GM12878 (cell line): ENCODE measurements around the gene DOCK1. TPM values are rescaled to one million over a fixed set of nuclear protein-coding genes. Genes with fewer than 3 reads are reported as not detected.

Experiments
- ATAC-seq: fragments of 200-7000 bp; cut with Tn5 transposase; 3 replicates; pipeline ENCODE4 v1.9.1; 2020; ENCODE audit warnings: mild to moderate bottlenecking, moderate library complexity
- BruUV-seq: library from RNA; stranded (reverse); fragments of 400-500 nt; replicated peaks from 2 replicates; lab custom pipeline; 2021; lab: Mats Ljungman, UMichigan
- CTCF ChIA-PET: fragments of 300-600 bp; sonication (Branson Sonifier 250); formaldehyde crosslinking; extraction: SDS; loops from one replicate; lab custom pipeline; 2021; ENCODE audit warnings: inconsistent platforms; lab: Yijun Ruan, JAX
- POLR2A ChIA-PET: fragments of 350-600 bp; formaldehyde crosslinking; extraction: SDS; loops from one replicate; lab custom pipeline; 2021; ENCODE audit warnings: inconsistent platforms; lab: Charles Lee
- RAD21 ChIA-PET: fragments of 300-600 bp; sonication (Branson Sonifier 250); formaldehyde crosslinking; loops from one replicate; lab custom pipeline; 2023; ENCODE audit warnings: antibody characterized with exemption; ENCODE audit not compliant: unreplicated experiment; lab: Charles Lee
- SMC1A ChIA-PET: fragments of 300-600 bp; sonication (Branson Sonifier 250); formaldehyde crosslinking; loops from one replicate; lab custom pipeline; 2023; ENCODE audit not compliant: unreplicated experiment, uncharacterized antibody; lab: Charles Lee
- DNase-seq: peaks from one replicate; pipeline ENCODE4 v3.0.0-alpha.2; 2011; ENCODE audit warnings: low read depth, low spot score
- FAIRE-seq: peaks from 3 replicates; lab custom pipeline; 2011; peaks lifted over from hg19 to GRCh38; lab: Jason Lieb, UNC
- H2AFZ ChIP-seq: 2 replicates; pipeline ENCODE4 v1.6.0; 2011; ENCODE audit warnings: low read depth, low read length, control low read depth; ENCODE audit not compliant: control insufficient read depth
- H3K27ac ChIP-seq: 2 replicates; pipeline ENCODE4 v1.5.1; 2011; ENCODE audit warnings: control low read depth; ENCODE audit not compliant: control insufficient read depth, insufficient read depth
- H3K27me3 ChIP-seq, 2 experiments: replicated peaks in 1 of 2; 2 replicates each; pipeline versions ENCODE4 v1.6.0 to v1.6.1; 2011; ENCODE audit warnings: low read length in 1 of 2; ENCODE audit not compliant: control insufficient read depth in 2 of 2, insufficient read depth in 2 of 2
- H3K36me3 ChIP-seq, 2 experiments: 2 replicates each; pipeline ENCODE4 v1.5.1; 2011; ENCODE audit warnings: low read length in 1 of 2; ENCODE audit not compliant: control insufficient read depth in 2 of 2, insufficient read depth in 2 of 2
- H3K4me1 ChIP-seq: 2 replicates; pipeline ENCODE4 v1.6.1; 2011; ENCODE audit warnings: mild to moderate bottlenecking, low read length, moderate library complexity, mixed read lengths; ENCODE audit not compliant: control insufficient read depth, insufficient read depth
- H3K4me2 ChIP-seq: 2 replicates; pipeline ENCODE4 v1.6.0; 2011; ENCODE audit warnings: control low read depth; ENCODE audit not compliant: control insufficient read depth, insufficient read depth
- H3K4me3 ChIP-seq: fragments of 200-600 bp; sonication (generic); 2 replicates; pipeline ENCODE4 v1.5.1; 2016
- H3K79me2 ChIP-seq: 2 replicates; pipeline ENCODE4 v1.6.0; 2011; ENCODE audit warnings: low read length; ENCODE audit not compliant: control insufficient read depth, insufficient read depth
- H3K9ac ChIP-seq: 2 replicates; pipeline ENCODE4 v1.8.0; 2011; ENCODE audit warnings: low read length, control low read depth, mixed read lengths; ENCODE audit not compliant: control insufficient read depth, insufficient read depth
- H3K9me3 ChIP-seq: replicated peaks from 3 replicates; pipeline ENCODE4 v1.5.1; 2011; ENCODE audit warnings: mild to moderate bottlenecking, low read length; ENCODE audit not compliant: control insufficient read depth, insufficient read depth
- H4K20me1 ChIP-seq: 2 replicates; pipeline ENCODE4 v1.6.0; 2011; ENCODE audit not compliant: control insufficient read depth, insufficient read depth
- BHLHE40 ChIP-seq, 2 experiments: fragments of 450-650 bp in 1 of 2; IDR thresholded peaks; 2 replicates each; pipeline ENCODE4 v1.6.1; 2011 to 2017; ENCODE audit warnings: low read depth in 2 of 2, borderline replicate concordance in 1 of 2, improper control_type of control experiment in 1 of 2, low read length in 1 of 2, mild to moderate bottlenecking in 1 of 2
- CEBPB ChIP-seq, 2 experiments: fragments of 150-350 bp in 1 of 2; IDR thresholded peaks; 2 replicates each; pipeline ENCODE4 v1.6.1; 2012 to 2014; ENCODE audit warnings: low read depth in 2 of 2, low read length in 2 of 2, borderline replicate concordance in 1 of 2, inconsistent platforms in 1 of 2
- ETV6 ChIP-seq, 2 experiments: fragments of 450-650 bp in 1 of 2; IDR thresholded peaks in 1 of 2; conservative IDR thresholded peaks in 1 of 2; 2 replicates each; pipeline ENCODE4 v1.6.1; 2014; ENCODE audit warnings: antibody characterized with exemption in 1 of 2, borderline replicate concordance in 1 of 2, low read depth in 1 of 2, mild to moderate bottlenecking in 1 of 2, moderate library complexity in 1 of 2
- HDAC2 ChIP-seq: fragments of 200-600 bp; sonication (generic); IDR thresholded peaks from 2 replicates; pipeline ENCODE4 v1.6.1; 2017
- KLF5 ChIP-seq: fragments of 450-650 bp; IDR thresholded peaks from 2 replicates; pipeline ENCODE4 v1.6.1; 2014; ENCODE audit warnings: mild to moderate bottlenecking; ENCODE audit not compliant: partially characterized antibody
- PML ChIP-seq: IDR thresholded peaks from 2 replicates; pipeline ENCODE4 v1.6.1; 2012; ENCODE audit warnings: low read length, inconsistent platforms
- RFX5 ChIP-seq: IDR thresholded peaks from 2 replicates; pipeline ENCODE4 v1.6.1; 2011; ENCODE audit warnings: low read depth, low read length, improper control_type of control experiment
- WGBS: methylation state at CpG from one replicate; pipeline ENCODE4 v1.1.6; 2016; ENCODE audit warnings: low lambda C conversion rate; ENCODE audit not compliant: insufficient replicate concordance, insufficient coverage; ENCODE audit errors: missing lambda C conversion rate; 5-methylcytosine and 5-hydroxymethylcytosine counted together
- in situ Hi-C: fragments of 300-500 bp; cut with MboI; formaldehyde crosslinking; loops from 9 replicates; pipeline ENCODE4 v1.14.3; 2018; ENCODE audit warnings: mixed read lengths
- intact Hi-C: fragments of 100-400 bp; cut with micrococcal nuclease; formaldehyde crosslinking; loops from one replicate; pipeline ENCODE4 v1.14.2; 2022; ENCODE audit not compliant: unreplicated experiment
- polyA plus RNA-seq, 11 experiments: library from polyadenylated mRNA; depleted of rRNA in 4 of 11; unstranded in 6 of 11; stranded (reverse) in 5 of 11; fragments of >200 nt; fragmentation: Nextera tagmentation in 4 of 11; fragmentation: Illumina TruSeq in 1 of 11; extraction: Ambion mirVana in 4 of 11; extraction: Trizol in 1 of 11; gene quantifications; 1 replicate in 1 of 11; 2 replicates in 10 of 11; pipeline versions ENCODE4 v1.2.1 to v1.2.3, GENCODE V29; 2011 to 2016; ENCODE audit warnings: inconsistent platforms in 2 of 11, missing spikeins in 2 of 11, low read depth in 1 of 11
- total RNA-seq, 4 experiments: library from RNA; depleted of rRNA in 3 of 4; stranded (reverse); fragments of >200 nt in 3 of 4; fragmentation: Illumina TruSeq in 1 of 4; extraction: Trizol in 1 of 4; gene quantifications; 2 replicates each; pipeline versions ENCODE4 v1.2.1 to v1.2.3, GENCODE V29; 2013 to 2021
- TF ChIP-seq, protein P1 (sequence below): IDR thresholded peaks from 2 replicates; pipeline ENCODE4 v1.6.1; 2012; ENCODE audit warnings: low read length, inconsistent platforms

DOCK1 gene
- total and polyA plus RNA-seq, 10 of the 15 experiments (the other 5 are each of a cell fraction or from before 2014, with no cell fraction given): 0.05 to 0.18 TPM; not detected in 8

DNA sequence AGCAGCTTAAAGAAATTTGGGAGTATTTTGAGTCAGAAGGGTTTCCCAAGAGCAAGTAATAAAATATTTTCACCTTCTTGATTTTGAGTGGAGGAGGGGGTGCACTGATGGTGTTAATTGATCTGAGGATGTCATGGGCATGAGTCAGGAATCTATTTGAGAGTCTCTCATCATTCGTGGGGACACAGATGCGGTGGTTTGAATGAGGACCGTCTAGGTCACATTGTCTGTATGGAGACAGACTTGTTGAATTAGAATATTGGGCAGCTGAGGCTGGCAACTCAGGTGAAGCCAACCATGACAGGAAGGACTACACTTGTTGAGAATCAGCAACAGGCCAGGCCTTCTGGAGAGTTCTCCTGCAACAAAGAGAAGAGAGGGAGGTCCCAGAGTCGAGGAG, 164.2 kb downstream of the DOCK1 start:
- Histone ChIP-seq H2AFZ (no peak overlapping the region), H3K9me3 (no peaks in the 10 kb centered on the region; the same call in 2 of the 3 replicates), H3K9ac (no peak overlapping the region), H4K20me1 (no peaks in the 10 kb centered on the region), H3K4me2 (no peak overlapping the region), H3K4me3 (no peak overlapping the region), H3K4me1 (no peaks in the 10 kb centered on the region), H3K36me3 (no peaks in the 10 kb centered on the region), H3K27ac (no peak overlapping the region), H3K79me2 (no peaks in the 10 kb centered on the region), H3K27me3 (no peaks in the 10 kb centered on the region)
- in situ Hi-C loops: no loop called here
- no peak for TF ChIP-seq CEBPB (IDR thresholded peaks at IDR 0.05; ENCODE audit: borderline replicate concordance in 1 of 2, low read depth in 2 of 2, low read length in 2 of 2)
- TF ChIP-seq RFX5: no peak
- TF ChIP-seq KLF5: no peak
- no peak for TF ChIP-seq ETV6 (conservative IDR thresholded peaks at IDR 0.05 in 1 of 2, IDR thresholded peaks at IDR 0.05 in 1 of 2; ENCODE audit: borderline replicate concordance in 1 of 2, low read depth in 1 of 2)
- TF ChIP-seq PML: no peak
- TF ChIP-seq HDAC2: no peak
- TF ChIP-seq BHLHE40 (IDR thresholded peaks at IDR 0.05; ENCODE audit: borderline replicate concordance in 1 of 2, low read depth in 2 of 2, low read length in 1 of 2): no peak
- TF ChIP-seq, protein P1, sequence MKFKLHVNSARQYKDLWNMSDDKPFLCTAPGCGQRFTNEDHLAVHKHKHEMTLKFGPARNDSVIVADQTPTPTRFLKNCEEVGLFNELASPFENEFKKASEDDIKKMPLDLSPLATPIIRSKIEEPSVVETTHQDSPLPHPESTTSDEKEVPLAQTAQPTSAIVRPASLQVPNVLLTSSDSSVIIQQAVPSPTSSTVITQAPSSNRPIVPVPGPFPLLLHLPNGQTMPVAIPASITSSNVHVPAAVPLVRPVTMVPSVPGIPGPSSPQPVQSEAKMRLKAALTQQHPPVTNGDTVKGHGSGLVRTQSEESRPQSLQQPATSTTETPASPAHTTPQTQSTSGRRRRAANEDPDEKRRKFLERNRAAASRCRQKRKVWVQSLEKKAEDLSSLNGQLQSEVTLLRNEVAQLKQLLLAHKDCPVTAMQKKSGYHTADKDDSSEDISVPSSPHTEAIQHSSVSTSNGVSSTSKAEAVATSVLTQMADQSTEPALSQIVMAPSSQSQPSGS: no peak
- no peak for ATAC-seq
- no peak for FAIRE-seq
- ChIA-PET POLR2A (no interaction called here), CTCF (no interaction called here), SMC1A (no interaction called here), RAD21 (no interaction called here)
- 16% methylated on average over 4 of the region's 4 CpGs for WGBS
- no TSS peak for BruUV-seq
- intact Hi-C loops: no loop called here
- DNase-seq: no peak
